HUES48 (cell line): Measurements from ENCODE around the gene KLKB1.

Source experiments
- H3K27ac ChIP-seq: one replicate; pipeline ENCODE4 v1.7.0; 2013; ENCODE audit warnings: low read depth, low read length, inconsistent platforms
- H3K27me3 ChIP-seq: 2 replicates; pipeline ENCODE4 v1.6.1; 2013; ENCODE audit warnings: mild to moderate bottlenecking, low read length; ENCODE audit not compliant: control insufficient read depth, insufficient read depth
- H3K36me3 ChIP-seq: 2 replicates; pipeline ENCODE4 v1.6.1; 2013; ENCODE audit warnings: low read length; ENCODE audit not compliant: control insufficient read depth, insufficient read depth
- H3K4me1 ChIP-seq: 2 replicates; pipeline ENCODE4 v1.6.1; 2013; ENCODE audit warnings: mild to moderate bottlenecking, low read length; ENCODE audit not compliant: control insufficient read depth, insufficient read depth
- H3K4me3 ChIP-seq: 2 replicates; pipeline ENCODE4 v1.5.1; 2013; ENCODE audit warnings: mild to moderate bottlenecking, low read depth, low read length
- H3K9ac ChIP-seq: 2 replicates; pipeline ENCODE4 v1.6.1; 2013; ENCODE audit warnings: mild to moderate bottlenecking, low read depth, low read length, moderate library complexity
- H3K9me3 ChIP-seq: 2 replicates; pipeline ENCODE4 v1.6.1; 2013; ENCODE audit warnings: low read length; ENCODE audit not compliant: control insufficient read depth, insufficient read depth

KLKB1 gene

GRCh38 chr4:186227221-186227620, at the start of gene KLKB1:
Gene KLKB1, plus strand, starts transcription at chr4:186227507. Its CDS starts 689 bp downstream, at chr4:186228196.
- Histone ChIP-seq H3K4me1 (peaks cover 20% of the 10 kb centered on the region), H3K36me3 (no peaks in the 10 kb centered on the region), H3K27ac (no peak within 1 kb of the TSS), H3K9me3 (peaks cover 36% of the 10 kb centered on the region), H3K27me3 (no peaks in the 10 kb centered on the region), H3K9ac (no peak within 1 kb of the TSS), H3K4me3 (no peak within 1 kb of the TSS)

- Histone ChIP-seq H3K9me3 (no peaks in the 10 kb centered on the region), H3K27me3 (no peaks in the 10 kb centered on the region), H3K4me1 (peaks cover 24% of the 10 kb centered on the region)
Measured at GRCh38 chr4:186188107-186188506, 39.2 kb upstream of the KLKB1 start.

GRCh38 chr4:186189656-186190055, 37.7 kb upstream of the KLKB1 start:
- Histone ChIP-seq H3K4me1 (peaks cover 29% of the 10 kb centered on the region), H3K9me3 (no peaks in the 10 kb centered on the region), H3K27ac (peak overlapping the region; percentile 92), H3K4me3 (peak overlapping the region; percentile 73; the same call in 1 of the 2 replicates), H3K36me3 (no peaks in the 10 kb centered on the region), H3K27me3 (no peaks in the 10 kb centered on the region), H3K9ac (no peak overlapping the region; the same call in 1 of the 2 replicates)

More at GRCh38 chr4:186188107-186188506, 39.2 kb upstream of the KLKB1 start:
- Histone ChIP-seq H3K36me3 (no peaks in the 10 kb centered on the region), H3K9ac (no peak overlapping the region), H3K4me3 (no peak overlapping the region), H3K27ac (no peak overlapping the region)

GRCh38 chr4:186190581-186191199, 36.6 kb upstream of the KLKB1 start:
- H3K27ac ChIP-seq, result peak overlapping the region; percentile 92
- H3K9ac ChIP-seq, result peak overlapping the region; percentile 78
- H3K27me3 ChIP-seq, result no peaks in the 10 kb centered on the region
- no peaks in the 10 kb centered on the region for H3K36me3 ChIP-seq
- H3K4me3 ChIP-seq, result peak overlapping the region; percentile 73
- H3K9me3 ChIP-seq, result no peaks in the 10 kb centered on the region
- peaks cover 29% of the 10 kb centered on the region for H3K4me1 ChIP-seq

GRCh38 chr4:186191200-186192065, 35.9 kb upstream of the KLKB1 start, which contains the start of gene CYP4V2:
Gene CYP4V2, plus strand, starts transcription at chr4:186191567. Its CDS starts 257 bp downstream, at chr4:186191824.
- Histone ChIP-seq H3K4me3 (peak within 1 kb of the TSS; percentile 73), H3K4me1 (peaks cover 29% of the 10 kb centered on the region), H3K27me3 (no peaks in the 10 kb centered on the region), H3K9me3 (no peaks in the 10 kb centered on the region), H3K36me3 (no peaks in the 10 kb centered on the region), H3K27ac (peak within 1 kb of the TSS; percentile 92), H3K9ac (peak within 1 kb of the TSS; percentile 78)

GRCh38 chr4:186192066-186192612, 35.2 kb upstream of the KLKB1 start:
- Histone ChIP-seq H3K9me3 (no peaks in the 10 kb centered on the region), H3K27ac (peak overlapping the region; percentile 92), H3K27me3 (no peaks in the 10 kb centered on the region), H3K4me1 (peaks cover 29% of the 10 kb centered on the region), H3K9ac (peak overlapping the region; percentile 78), H3K36me3 (no peaks in the 10 kb centered on the region), H3K4me3 (peak overlapping the region; percentile 73)

- no peak overlapping the region for H3K9ac ChIP-seq
- H3K4me1 ChIP-seq, result peaks cover 29% of the 10 kb centered on the region
- H3K27ac ChIP-seq, result no peak overlapping the region
- H3K9me3 ChIP-seq, result no peaks in the 10 kb centered on the region
- no peaks in the 10 kb centered on the region for H3K36me3 ChIP-seq
- H3K4me3 ChIP-seq, result no peak overlapping the region
- no peaks in the 10 kb centered on the region for H3K27me3 ChIP-seq
Measured at GRCh38 chr4:186193851-186194250, 33.5 kb upstream of the KLKB1 start.

GRCh38 chr4:186196063-186196462, 31.2 kb upstream of the KLKB1 start:
- Histone ChIP-seq H3K36me3 (no peaks in the 10 kb centered on the region), H3K27ac (no peak overlapping the region), H3K4me1 (peaks cover 13% of the 10 kb centered on the region), H3K9ac (no peak overlapping the region), H3K27me3 (no peaks in the 10 kb centered on the region), H3K9me3 (no peaks in the 10 kb centered on the region), H3K4me3 (no peak overlapping the region)

- no peaks in the 10 kb centered on the region for H3K9me3 ChIP-seq
- no peaks in the 10 kb centered on the region for H3K27me3 ChIP-seq
- H3K4me3 ChIP-seq, result no peak overlapping the region
- no peaks in the 10 kb centered on the region for H3K4me1 ChIP-seq
- H3K27ac ChIP-seq, result no peak overlapping the region
- H3K36me3 ChIP-seq, result no peaks in the 10 kb centered on the region
- no peak overlapping the region for H3K9ac ChIP-seq
Measured at GRCh38 chr4:186200516-186200915, 26.8 kb upstream of the KLKB1 start.

GRCh38 chr4:186201010-186201409, 26.3 kb upstream of the KLKB1 start:
- Histone ChIP-seq H3K4me3 (no peak overlapping the region), H3K9me3 (no peaks in the 10 kb centered on the region), H3K27me3 (no peaks in the 10 kb centered on the region), H3K27ac (no peak overlapping the region), H3K36me3 (no peaks in the 10 kb centered on the region), H3K9ac (no peak overlapping the region), H3K4me1 (no peaks in the 10 kb centered on the region)
